ENCODE data around the gene CUL3.

Gene CUL3

GRCh38 chr2:224426656-224427055 lies 158.5 kb downstream of the CUL3 start:
- no peak for DNase-seq (ENCODE audit: low spot score)

- DNase-seq (ENCODE audit: low spot score), result no peak
Measured at GRCh38 chr2:224421065-224421464, 164.1 kb downstream of the CUL3 start.
